GM12872 (cell line): ENCODE results near the gene CPM.

ENCODE experiments used
- CTCF ChIP-seq: IDR thresholded peaks from 3 replicates; pipeline ENCODE4 v1.5.1; 2011; ENCODE audit warnings: low read depth, mild to moderate bottlenecking, low read length, moderate library complexity; ENCODE audit not compliant: insufficient read depth

Gene CPM

GRCh38 chr12:68886636-68887572 lies 46.1 kb downstream of the CPM start:
- TF ChIP-seq CTCF, result no peak

- no peak for TF ChIP-seq CTCF
These were observed 47.6 kb downstream of the CPM start for GRCh38 chr12:68885381-68885780.

- TF ChIP-seq CTCF, result no peak
These were observed 48.7 kb downstream of the CPM start for GRCh38 chr12:68884251-68884650.

- no peak for TF ChIP-seq CTCF
These were observed 49.8 kb downstream of the CPM start for GRCh38 chr12:68883151-68883550.

GRCh38 chr12:68882251-68882964 lies 50.6 kb downstream of the CPM start:
- no peak for TF ChIP-seq CTCF

- TF ChIP-seq CTCF, result no peak
These were observed 52.2 kb downstream of the CPM start for GRCh38 chr12:68880660-68881325.

- TF ChIP-seq CTCF, result no peak
These were observed 54.1 kb downstream of the CPM start for GRCh38 chr12:68878846-68879245.
